HepG2 (cell line): ENCODE results near the gene ITGB6. TPM values are rescaled to one million over a fixed set of nuclear protein-coding genes. Genes with fewer than 3 reads are reported as not detected.
A peak's percentile ranks its signal among the peaks of the same experiment; 100 is the strongest.

Source experiments
- ATAC-seq: fragments of 200-7000 bp; cut with Tn5 transposase; 3 replicates; pipeline ENCODE4 v1.9.1; 2020; ENCODE audit warnings: mild to moderate bottlenecking, moderate library complexity
- BruUV-seq: library from RNA; stranded (reverse); fragments of 400-500 nt; replicated peaks from 2 replicates; lab custom pipeline; 2021; lab: Mats Ljungman, UMichigan
- CTCF ChIA-PET: fragments of 300-600 bp; formaldehyde crosslinking; extraction: SDS; loops from one replicate; lab custom pipeline; 2021; ENCODE audit warnings: low total read pairs, inconsistent platforms, low intra/inter-chr PET ratio; lab: Yijun Ruan, JAX
- POLR2A ChIA-PET: fragments of 350-600 bp; sonication (Branson Sonifier 250); formaldehyde crosslinking; loops from one replicate; lab custom pipeline; 2020; ENCODE audit warnings: antibody characterized with exemption, inconsistent platforms; lab: Yijun Ruan, JAX
- DNase-seq: peaks from one replicate; pipeline ENCODE4 v3.0.0-alpha.2; 2015; ENCODE audit warnings: low spot score
- FAIRE-seq: peaks from 3 replicates; lab custom pipeline; 2011; peaks lifted over from hg19 to GRCh38; lab: Jason Lieb, UNC
- H2AFZ ChIP-seq: one replicate; pipeline ENCODE4 v1.6.1; 2011; ENCODE audit warnings: low read length, inconsistent platforms
- H3K27ac ChIP-seq: fragments of 300-600 bp; 3 replicates; pipeline ENCODE4 v1.8.0; 2011; ENCODE audit warnings: mixed run types, mild to moderate bottlenecking, mixed read lengths, low read length, inconsistent platforms; ENCODE audit not compliant: insufficient read depth; ENCODE audit errors: extremely low read length
- H3K27me3 ChIP-seq, 2 experiments: fragments of 200-600 bp in 1 of 2; 2 replicates in 1 of 2; 3 replicates in 1 of 2; pipeline versions ENCODE4 v1.6.0 to v1.8.0; 2011; ENCODE audit warnings: low read length in 2 of 2, mild to moderate bottlenecking in 2 of 2, moderate library complexity in 2 of 2, inconsistent platforms in 1 of 2; ENCODE audit not compliant: insufficient read depth in 2 of 2, control insufficient read depth in 1 of 2
- H3K36me3 ChIP-seq, 2 experiments: fragments of 200-600 bp in 1 of 2; replicated peaks in 1 of 2; 2 replicates in 1 of 2; 3 replicates in 1 of 2; pipeline versions ENCODE4 v1.5.1 to v1.8.0; 2011; ENCODE audit warnings: low read length in 2 of 2, inconsistent platforms in 1 of 2; ENCODE audit not compliant: insufficient read depth in 2 of 2, control insufficient read depth in 1 of 2
- H3K4me1 ChIP-seq: 2 replicates; pipeline ENCODE4 v1.5.1; 2012; ENCODE audit warnings: low read length, inconsistent platforms; ENCODE audit not compliant: insufficient read depth
- H3K4me2 ChIP-seq: 2 replicates; pipeline ENCODE4 v1.6.0; 2011; ENCODE audit warnings: low read depth, low read length, inconsistent platforms
- H3K4me3 ChIP-seq, 3 experiments: fragments of 200-600 bp in 1 of 3; sonication (generic), shearing (Covaris generic) in 1 of 3; replicated peaks in 1 of 3; 2 replicates each; pipeline ENCODE4 v1.5.1; 2011 to 2016; ENCODE audit warnings: low read length in 3 of 3, inconsistent platforms in 2 of 3, low read depth in 2 of 3, mild to moderate bottlenecking in 2 of 3, control low read depth in 1 of 3, mixed read lengths in 1 of 3; ENCODE audit not compliant: insufficient read depth in 1 of 3
- H3K79me2 ChIP-seq: one replicate; pipeline ENCODE4 v1.6.1; 2011; ENCODE audit warnings: low read length, inconsistent platforms; ENCODE audit not compliant: insufficient read depth
- H3K9ac ChIP-seq: 2 replicates; pipeline ENCODE4 v1.6.0; 2011; ENCODE audit warnings: mild to moderate bottlenecking, low read depth, low read length, inconsistent platforms; ENCODE audit not compliant: insufficient read depth
- H3K9me3 ChIP-seq: 2 replicates; pipeline ENCODE4 v1.5.1; 2012; ENCODE audit warnings: mild to moderate bottlenecking, low read length
- H4K20me1 ChIP-seq: 2 replicates; pipeline ENCODE4 v1.6.0; 2011; ENCODE audit warnings: inconsistent platforms, mild to moderate bottlenecking, low read length, moderate library complexity; ENCODE audit not compliant: insufficient read depth
- ARNT ChIP-seq: fragments of 450-650 bp; IDR thresholded peaks from 2 replicates; pipeline ENCODE4 v1.6.1; 2017
- CEBPB ChIP-seq: IDR thresholded peaks from 2 replicates; pipeline ENCODE4 v1.6.1; 2011; ENCODE audit warnings: low read depth, low read length, improper control_type of control experiment, borderline replicate concordance
- CENPT ChIP-seq: sonication (generic); formaldehyde crosslinking; IDR thresholded peaks from 2 replicates; pipeline ENCODE4 v1.8.0; 2022; ENCODE audit warnings: low read depth, mild to moderate bottlenecking, moderate library complexity, missing genetic modification reagents
- CHD2 ChIP-seq: IDR thresholded peaks from 2 replicates; pipeline ENCODE4 v1.6.1; 2011; ENCODE audit warnings: low read depth, low read length, improper control_type of control experiment
- CREB1 ChIP-seq, 2 experiments: fragments of 450-650 bp in 1 of 2; IDR thresholded peaks; 2 replicates each; pipeline ENCODE4 v1.6.1; 2016 to 2017; ENCODE audit warnings: control low read depth in 1 of 2, mild to moderate bottlenecking in 1 of 2, missing compliant biosample characterization in 1 of 2, missing genetic modification characterization in 1 of 2
- FOXP1 ChIP-seq, 2 experiments: fragments of 450-650 bp in 1 of 2; IDR thresholded peaks; 2 replicates each; pipeline ENCODE4 v1.6.1; 2017 to 2018; ENCODE audit warnings: antibody characterized with exemption in 1 of 2
- MAFF ChIP-seq: IDR thresholded peaks from 2 replicates; pipeline ENCODE4 v1.6.1; 2011; ENCODE audit warnings: low read depth, low read length, improper control_type of control experiment
- NCOA1 ChIP-seq: sonication (generic); formaldehyde crosslinking; IDR thresholded peaks from 2 replicates; pipeline ENCODE4 v1.9.0; 2021; ENCODE audit warnings: missing genetic modification reagents
- NFAT5 ChIP-seq: sonication (generic); formaldehyde crosslinking; IDR thresholded peaks from 2 replicates; pipeline ENCODE4 v1.4.0; 2020; ENCODE audit warnings: missing genetic modification reagents
- RAD21 ChIP-seq: fragments of 450-650 bp; formaldehyde crosslinking; IDR thresholded peaks from 2 replicates; pipeline ENCODE4 v1.5.0; 2020; ENCODE audit warnings: mild to moderate bottlenecking
- RARG ChIP-seq: sonication (generic); formaldehyde crosslinking; IDR thresholded peaks from 2 replicates; pipeline ENCODE4 v1.4.0; 2020; ENCODE audit warnings: low read depth, mild to moderate bottlenecking, missing genetic modification reagents
- SAFB2 ChIP-seq: sonication (generic); formaldehyde crosslinking; IDR thresholded peaks from 2 replicates; pipeline ENCODE4 v1.5.1; 2020; ENCODE audit warnings: missing genetic modification reagents, low read depth, mild to moderate bottlenecking, borderline replicate concordance
- SNRNP70 ChIP-seq: fragments of 200-400 bp; formaldehyde crosslinking; IDR thresholded peaks from 2 replicates; pipeline ENCODE4 v1.6.1; 2017; ENCODE audit warnings: mild to moderate bottlenecking, low read depth, low read length, moderate library complexity
- TGIF2 ChIP-seq: IDR thresholded peaks from 2 replicates; pipeline ENCODE4 v1.6.1; 2016; ENCODE audit warnings: control low read depth, missing compliant biosample characterization
- XRCC5 ChIP-seq: fragments of 200-400 bp; formaldehyde crosslinking; optimal IDR thresholded peaks from 2 replicates; pipeline ENCODE3; 2017; ENCODE audit warnings: mild to moderate bottlenecking, low read length
- ZBTB21 ChIP-seq: sonication (generic); formaldehyde crosslinking; IDR thresholded peaks from 2 replicates; pipeline ENCODE4 v1.4.0; 2020; ENCODE audit warnings: missing genetic modification reagents
- ZBTB26 ChIP-seq: IDR thresholded peaks from 2 replicates; pipeline ENCODE4 v1.6.1; 2016; ENCODE audit warnings: missing compliant biosample characterization, missing genetic modification reagents, borderline replicate concordance
- WGBS: methylation state at CpG from one replicate; pipeline ENCODE4 v1.1.6; 2017; ENCODE audit warnings: low lambda C conversion rate; 5-methylcytosine and 5-hydroxymethylcytosine counted together
- in situ Hi-C: cut with HindIII; loops from 2 replicates; pipeline ENCODE4 v1.10.0; 2017; ENCODE audit warnings: low pct_unique_long_range_greater_than_20kb; ENCODE audit not compliant: extremely low pct_ligation_motif_present
- intact Hi-C: fragments of 100-400 bp; cut with micrococcal nuclease; formaldehyde crosslinking; loops from one replicate; pipeline ENCODE4 v1.10.0; 2022; ENCODE audit not compliant: unreplicated experiment
- polyA plus RNA-seq, 8 experiments: library from polyadenylated mRNA; depleted of rRNA in 3 of 8; stranded (reverse) in 7 of 8; unstranded in 1 of 8; fragments of >200 nt; fragmentation: Illumina TruSeq in 4 of 8; extraction: Trizol in 4 of 8; gene quantifications; 2 replicates each; pipeline versions ENCODE4 v1.2.1 to v1.2.3, GENCODE V29; 2011 to 2016; ENCODE audit warnings: low read depth in 4 of 8, missing spikeins in 1 of 8, mixed read lengths in 1 of 8; ENCODE audit not compliant: insufficient read depth in 1 of 8
- total RNA-seq, 5 experiments: library from RNA; depleted of rRNA; stranded (reverse); fragments of >200 nt; fragmentation: Illumina TruSeq; extraction: Trizol; gene quantifications; 2 replicates each; pipeline ENCODE4 v1.2.3, GENCODE V29; 2016; ENCODE audit warnings: low read depth in 1 of 5
- TF ChIP-seq, protein P1 (sequence below): sonication (generic); formaldehyde crosslinking; IDR thresholded peaks from 2 replicates; pipeline ENCODE4 v1.5.1; 2020; ENCODE audit warnings: missing genetic modification reagents, mild to moderate bottlenecking, borderline replicate concordance

Gene ITGB6
- total and polyA plus RNA-seq, 2 of the 13 experiments (the other 11 are each of a cell fraction or from before 2014, with no cell fraction given): not detected

- H2AFZ ChIP-seq: no peak overlapping the region
- in situ Hi-C loops (no loop called here), intact Hi-C loops (no loop called here)
- peak overlapping the region in 1 of 3 experiments; percentile 30; a peak in 1 of 6 replicates for H3K4me3 ChIP-seq
- no peaks in the 10 kb centered on the region for H3K9me3 ChIP-seq
- no peaks in the 10 kb centered on the region for H3K79me2 ChIP-seq
- peak; percentile 78 for ATAC-seq
- peak; percentile 84 for DNase-seq
- H3K4me2 ChIP-seq: peak overlapping the region; percentile 64
- H4K20me1 ChIP-seq: no peaks in the 10 kb centered on the region
- no peaks in the 10 kb centered on the region for H3K36me3 ChIP-seq
- no peak overlapping the region for H3K9ac ChIP-seq
- H3K27me3 ChIP-seq: no peaks in the 10 kb centered on the region
- CTCF ChIA-PET: no interaction called here
- no peak overlapping the region for H3K27ac ChIP-seq
- POLR2A ChIA-PET: interaction anchor here (0.6 to 2.2 kb wide), 2 partner anchors 14 to 49 kb away, joined by 3 to 8 read pairs; no protein-coding TSS in a partner anchor
- peak; percentile 57 for FAIRE-seq
- peaks cover 42% of the 10 kb centered on the region for H3K4me1 ChIP-seq
- 11% methylated on average over 7 of the region's 7 CpGs for WGBS
- no TSS peak for BruUV-seq
- no peak for TF ChIP-seq SAFB2
- no peak for TF ChIP-seq CHD2
- TF ChIP-seq NFAT5 (CRISPR knock-in tag): no peak
- no peak for TF ChIP-seq ARNT
- peak; percentile 28; the same call in 1 of the 2 replicates for TF ChIP-seq CEBPB
- TF ChIP-seq XRCC5: no peak
- no peak for TF ChIP-seq NCOA1 (CRISPR knock-in tag)
- TF ChIP-seq ZBTB21 (CRISPR knock-in tag): no peak
- TF ChIP-seq FOXP1 (IDR thresholded peaks at IDR 0.05): no peak
- peak; percentile 40; the same call in 1 of the 2 replicates for TF ChIP-seq FOXP1 (CRISPR knock-in tag; IDR thresholded peaks at IDR 0.05)
- TF ChIP-seq, protein P1, sequence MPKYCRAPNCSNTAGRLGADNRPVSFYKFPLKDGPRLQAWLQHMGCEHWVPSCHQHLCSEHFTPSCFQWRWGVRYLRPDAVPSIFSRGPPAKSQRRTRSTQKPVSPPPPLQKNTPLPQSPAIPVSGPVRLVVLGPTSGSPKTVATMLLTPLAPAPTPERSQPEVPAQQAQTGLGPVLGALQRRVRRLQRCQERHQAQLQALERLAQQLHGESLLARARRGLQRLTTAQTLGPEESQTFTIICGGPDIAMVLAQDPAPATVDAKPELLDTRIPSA: no peak
- no peak for TF ChIP-seq ZBTB26 (CRISPR knock-in tag)
- no peak for TF ChIP-seq TGIF2 (CRISPR knock-in tag)
- no peak for TF ChIP-seq RARG (CRISPR knock-in tag)
- no peak for TF ChIP-seq RAD21 (CRISPR knock-in tag)
- no peak for TF ChIP-seq CENPT
- 0 out of 2 replicates have a peak, but pooled peaks have one; percentile 1 for TF ChIP-seq MAFF
- no peak for TF ChIP-seq CREB1 (IDR thresholded peaks at IDR 0.05)
- no peak for TF ChIP-seq CREB1 (CRISPR knock-in tag; IDR thresholded peaks at IDR 0.05)
- no peak for TF ChIP-seq SNRNP70
Observed at GRCh38 chr2:160222546-160223283, 22.6 kb upstream of the ITGB6 start.
